NCI-H128 (cell line): ENCODE results near the gene FAM193B.

Experiments
- DNase-seq: peaks from one replicate; lab custom pipeline; 2025; ENCODE audit not compliant: unreplicated experiment; lab: John Stamatoyannopoulos, UW

The FAM193B gene

GRCh38 chr5:177501874-177502678, 52.3 kb downstream of the FAM193B start:
- no peak for DNase-seq

DNA sequence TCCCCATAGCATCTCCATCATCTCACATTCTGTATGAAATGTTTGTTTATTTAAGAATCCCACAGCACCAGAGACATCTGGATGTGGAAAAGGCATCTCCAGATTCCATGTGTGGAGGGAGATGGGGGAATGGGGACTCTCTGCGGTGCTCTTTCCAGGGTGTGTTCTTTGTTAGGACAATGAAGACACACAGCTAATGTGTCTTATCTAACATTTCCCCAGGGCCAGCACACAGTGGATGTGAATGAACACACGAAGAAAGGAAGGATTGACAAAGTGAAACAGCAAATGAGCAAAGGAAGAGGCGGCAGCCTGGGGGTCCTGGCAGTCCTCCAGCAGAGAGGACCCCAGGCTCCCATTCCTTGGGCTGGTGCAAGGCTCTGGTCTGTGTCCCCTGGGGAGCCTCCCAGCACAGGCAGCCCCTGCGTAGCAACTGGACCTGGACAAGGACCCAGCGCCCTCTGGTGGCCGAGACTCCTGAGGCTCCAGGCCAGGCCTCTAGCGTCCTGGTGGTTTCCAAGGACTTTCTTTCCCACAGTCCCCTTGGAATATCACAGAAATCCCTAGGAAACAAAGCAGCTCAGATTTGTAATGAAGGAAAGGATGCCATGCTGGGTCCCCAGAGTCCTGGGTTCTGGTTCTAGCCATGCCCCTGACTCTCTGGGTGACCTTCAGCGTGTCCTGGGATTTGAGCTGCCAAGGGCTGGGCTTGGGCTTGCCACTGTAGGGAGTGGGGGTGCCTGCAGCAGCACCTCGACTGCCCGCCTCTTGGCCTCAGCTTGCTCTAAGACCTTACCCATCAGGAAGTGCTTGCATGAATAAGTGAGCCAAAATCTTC, 53.5 kb downstream of the FAM193B start:
- peak; percentile 52 for DNase-seq

GRCh38 chr5:177499842-177500241, 54.5 kb downstream of the FAM193B start:
- DNase-seq, result no peak

DNA sequence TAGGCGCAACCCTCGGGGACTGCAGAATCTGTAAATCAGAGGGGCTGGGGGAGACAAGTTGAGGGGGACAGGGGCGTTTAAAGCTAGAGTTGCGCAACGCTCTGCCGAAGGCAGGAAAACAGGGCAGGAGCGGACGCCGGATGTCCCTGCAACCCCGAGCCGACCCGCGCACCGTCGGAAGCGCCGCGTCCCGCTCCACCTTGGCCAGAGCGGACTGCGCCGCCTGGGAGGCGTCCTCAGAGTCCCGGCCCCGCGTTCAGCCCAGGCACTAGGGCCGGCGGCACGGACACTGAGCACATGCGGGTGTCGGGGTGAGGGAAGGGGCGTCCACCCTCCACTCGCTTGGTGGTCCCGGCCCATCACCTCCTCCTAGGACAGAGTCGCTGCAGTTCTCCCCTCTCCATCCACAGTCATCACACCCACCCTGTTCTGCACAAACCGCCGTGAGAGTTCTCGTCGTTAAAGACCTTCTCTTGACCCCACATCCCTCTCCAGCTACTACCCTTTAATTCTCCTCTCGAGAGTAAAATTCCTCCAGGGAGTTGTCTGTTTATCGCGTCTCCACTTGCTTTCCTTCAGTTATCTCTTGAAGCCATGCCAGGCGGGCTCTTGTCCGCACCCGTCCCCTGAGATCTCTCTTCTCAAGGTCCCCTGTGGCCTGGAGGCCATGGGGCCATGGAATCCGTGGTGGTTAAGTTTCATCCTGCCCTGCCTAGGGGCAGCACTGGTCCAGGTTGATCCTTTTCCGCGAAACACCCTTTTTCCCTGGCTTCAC, 56.2 kb downstream of the FAM193B start:
- DNase-seq, result no peak

DNA sequence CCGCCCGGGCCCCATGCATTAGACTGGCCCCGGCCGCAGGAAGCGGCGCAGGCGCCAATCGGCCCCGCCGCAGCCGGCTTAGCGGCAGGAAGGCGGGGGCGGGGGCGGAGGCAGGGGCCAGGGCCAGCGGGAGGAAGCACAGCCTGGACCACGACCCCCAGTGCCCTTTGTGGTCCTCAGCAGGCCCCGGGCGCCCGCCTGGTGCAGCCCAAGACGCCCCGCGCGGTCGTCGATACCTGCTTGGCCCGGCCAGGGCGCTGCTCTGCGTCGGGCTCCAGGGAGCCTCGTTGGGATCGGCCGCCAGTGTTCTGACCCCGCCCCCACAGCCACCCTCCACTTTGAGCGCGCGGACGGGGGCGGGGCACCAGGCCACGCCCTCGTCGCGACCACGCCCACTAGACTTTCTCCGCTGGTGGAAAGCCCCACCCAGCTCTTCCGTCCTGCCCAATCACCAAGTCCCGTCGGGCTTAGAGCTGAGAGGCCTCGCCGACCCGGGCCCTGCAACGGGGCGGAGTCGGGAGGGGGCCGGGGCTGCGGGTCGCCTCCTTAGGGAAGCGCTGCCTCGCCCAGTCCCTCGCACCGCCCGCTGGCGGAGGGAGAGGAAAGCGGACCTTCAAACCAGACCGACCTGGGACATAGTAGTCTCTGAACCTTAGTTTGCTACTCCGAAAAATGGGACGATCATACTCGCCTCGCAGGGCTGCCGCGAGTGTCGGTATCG, 56.9 kb downstream of the FAM193B start, which contains the start of gene PDLIM7:
TSS of gene PDLIM7 (minus strand) at position 313 of the 721 bp plus-strand sequence. CDS start 1,092 bp downstream, outside the sequence.
- DNase-seq, result peak; percentile 74

- DNase-seq, result peak; percentile 25
These were observed 57.6 kb downstream of the FAM193B start for GRCh38 chr5:177496727-177497291.

- DNase-seq, result no peak
These were observed 58.2 kb downstream of the FAM193B start for GRCh38 chr5:177496070-177496726.

DNA sequence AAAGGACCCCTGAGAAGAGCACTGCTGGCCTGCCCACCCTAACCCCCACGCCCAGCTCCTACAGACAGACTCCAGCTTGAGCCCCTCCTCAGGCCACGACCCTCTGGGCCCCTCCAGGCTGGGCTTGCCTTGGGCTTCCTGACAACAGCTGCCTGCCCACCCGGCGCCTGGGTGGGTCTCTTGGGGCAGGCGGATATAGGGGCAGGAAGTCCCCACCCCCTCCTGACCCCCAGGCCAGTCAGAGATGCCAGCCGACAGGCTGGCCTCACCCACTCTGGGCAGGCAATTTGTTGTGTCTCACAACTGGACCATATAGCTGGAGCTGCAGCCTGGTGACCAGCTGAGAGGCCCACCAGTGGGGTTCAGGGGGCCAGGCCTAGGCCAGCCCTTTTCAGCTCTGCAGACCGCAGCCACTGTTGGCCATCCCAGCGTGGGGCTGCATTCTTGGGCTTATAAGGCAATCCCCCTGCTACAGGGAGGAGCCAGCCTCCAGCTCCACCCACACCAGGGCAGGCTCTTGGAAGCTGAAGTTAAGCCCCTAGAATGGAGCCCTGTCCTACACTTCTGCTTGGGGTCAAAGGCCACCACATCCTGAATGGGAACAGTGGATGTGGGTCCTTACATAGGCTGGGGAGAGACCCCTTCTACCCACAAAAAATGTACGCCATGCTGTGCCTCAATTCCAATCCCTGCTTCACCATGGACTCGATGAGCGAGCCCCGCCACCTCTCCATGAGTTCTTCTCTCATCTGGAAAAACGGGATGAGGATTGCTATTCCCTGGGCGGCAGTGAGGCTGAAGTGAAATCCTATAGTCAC, 58.9 kb downstream of the FAM193B start:
- no peak for DNase-seq

DNA sequence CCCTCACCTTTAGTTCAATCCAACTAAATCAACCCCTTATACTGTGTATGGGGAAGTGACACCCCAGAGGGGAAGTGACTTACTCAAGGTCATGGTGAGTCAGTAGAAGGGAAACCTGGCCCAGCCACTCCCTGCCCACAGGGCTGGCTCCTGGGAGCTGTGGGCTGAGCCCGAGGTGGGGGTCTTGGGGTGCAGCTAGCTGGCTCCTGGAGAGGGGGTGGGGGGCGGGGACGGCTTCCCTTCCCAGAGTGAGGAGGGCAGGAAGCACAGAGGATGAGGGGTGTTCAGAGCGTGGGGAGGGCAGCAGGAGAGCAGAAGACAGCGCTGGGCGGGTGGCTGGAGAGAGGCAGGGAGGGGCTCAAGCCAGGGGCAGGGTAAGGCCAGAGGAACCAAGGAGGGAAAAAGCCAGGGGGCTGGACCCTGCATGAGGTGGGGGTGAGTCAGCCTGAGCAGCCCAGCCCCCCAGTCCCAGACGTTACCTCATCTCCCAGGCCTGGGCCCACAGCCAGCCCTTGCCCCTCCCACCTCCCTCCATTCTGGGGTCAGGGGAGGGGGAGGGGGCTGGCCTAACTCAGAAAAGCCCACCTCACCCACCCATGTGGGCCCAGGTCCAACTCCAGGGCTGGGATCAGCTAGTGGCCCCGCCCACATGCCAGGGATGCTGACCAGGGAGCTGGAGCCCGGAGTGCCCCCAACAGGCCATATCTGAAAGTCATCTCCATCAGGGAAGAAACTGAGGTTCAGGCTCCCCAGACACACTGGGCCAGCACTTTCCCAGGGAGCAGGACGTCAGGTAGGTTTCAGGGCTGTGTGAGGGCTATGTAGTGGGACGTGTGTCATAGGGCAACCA, 59.8 kb downstream of the FAM193B start:
- DNase-seq, result no peak

GRCh38 chr5:177493795-177494345, 60.5 kb downstream of the FAM193B start:
- DNase-seq, result no peak

DNA sequence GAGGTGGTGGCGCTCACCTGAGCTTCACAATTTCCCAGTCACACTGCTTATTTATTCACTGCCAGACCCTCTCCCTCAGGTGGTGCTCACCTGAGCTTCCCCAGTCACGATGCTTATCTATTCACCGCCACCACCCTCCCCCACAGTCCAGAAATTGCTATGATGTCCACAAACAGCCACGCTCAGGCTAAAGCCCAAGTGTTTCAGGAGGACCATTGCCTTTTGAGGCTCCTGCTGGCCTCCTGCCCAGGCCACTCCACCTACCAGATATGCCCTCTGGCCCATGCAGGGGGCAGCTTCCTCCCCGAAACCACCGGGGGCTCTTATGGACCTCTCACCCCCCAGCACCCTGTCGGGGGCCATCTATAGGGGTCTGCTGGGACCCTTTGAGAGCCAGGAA, 61.5 kb downstream of the FAM193B start:
- DNase-seq, result no peak

DNA sequence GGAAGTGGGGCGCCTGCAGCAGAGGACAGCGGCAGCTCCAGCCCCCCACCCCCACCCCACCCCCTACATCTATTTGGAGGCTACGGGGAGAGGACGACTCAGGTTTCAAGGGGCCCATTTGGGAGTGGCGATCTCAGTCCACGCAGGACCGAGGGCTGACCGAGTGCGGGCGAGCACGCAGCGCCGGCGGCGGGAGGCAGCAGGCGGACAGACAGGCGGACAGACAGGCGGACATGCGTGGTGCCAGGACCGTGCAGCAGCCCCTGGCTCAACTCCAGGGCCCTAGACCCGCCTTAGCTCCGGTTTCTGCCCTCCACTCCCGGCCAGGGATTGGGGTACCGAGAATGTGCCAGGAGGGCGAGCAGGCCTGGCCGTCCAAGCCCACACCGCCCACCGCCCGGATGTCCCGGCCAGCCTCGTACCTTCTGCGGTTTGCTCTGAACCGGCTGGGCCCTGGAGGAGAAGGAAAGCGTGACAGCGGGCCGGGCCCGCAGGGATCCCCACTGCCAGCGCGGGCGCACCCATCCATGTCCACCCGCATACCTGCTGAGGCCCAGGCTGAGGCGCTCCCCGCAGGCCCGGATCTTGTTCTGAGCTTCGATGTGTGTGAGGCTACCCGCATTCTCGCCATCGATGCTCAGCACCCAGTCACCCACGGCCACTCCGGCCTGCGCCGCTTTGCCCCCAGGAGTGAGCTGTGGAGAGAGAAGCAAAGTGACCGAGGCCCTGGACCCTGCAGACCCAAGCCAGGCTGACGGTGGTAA, 62.2 kb downstream of the FAM193B start:
- no peak for DNase-seq

GRCh38 chr5:177491429-177491945, 62.9 kb downstream of the FAM193B start:
- no peak for DNase-seq

- no peak for DNase-seq
These were observed 63.4 kb downstream of the FAM193B start for GRCh38 chr5:177490992-177491391.

GRCh38 chr5:177490311-177490991, 63.9 kb downstream of the FAM193B start:
- no peak for DNase-seq

DNA sequence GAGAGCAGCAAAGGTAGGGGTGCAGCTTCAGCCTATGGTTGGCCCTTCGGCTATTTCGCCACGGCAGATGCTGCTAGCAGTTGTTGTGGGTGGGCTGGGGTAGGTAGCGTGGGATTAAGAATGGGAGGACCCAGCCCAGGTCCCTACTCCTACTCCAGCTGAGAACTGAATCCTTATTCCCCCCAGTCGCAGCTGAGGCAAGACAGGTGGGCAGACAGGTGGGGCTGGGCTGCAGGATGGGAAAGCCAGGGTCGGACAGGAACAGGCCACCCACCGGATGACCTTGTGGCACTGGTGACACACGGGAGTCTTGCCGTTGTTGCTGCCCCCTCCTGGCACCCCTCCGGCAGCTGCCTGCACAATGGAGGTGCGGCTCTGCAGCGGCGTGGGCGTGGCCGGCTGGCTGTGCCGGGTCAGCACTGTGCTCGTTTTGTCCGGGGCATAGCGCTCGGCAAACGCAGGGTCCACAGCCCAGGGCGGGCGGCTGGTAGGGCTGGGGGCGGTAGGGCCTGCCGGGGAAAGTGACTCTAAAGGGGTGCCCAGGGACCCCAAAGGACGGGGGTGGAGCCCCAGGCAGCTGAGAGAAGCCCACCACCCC, 65.1 kb downstream of the FAM193B start:
- DNase-seq, result no peak
